HG02798 (cell line): Measurements from ENCODE around the gene DSG4.

ENCODE experiments used
- ATAC-seq: cut with Tn5 transposase; IDR thresholded peaks from one replicate; pipeline ENCODE4 v1.9.1; 2021; ENCODE audit warnings: mild to moderate bottlenecking; ENCODE audit not compliant: unreplicated experiment, poor library complexity

The DSG4 gene

GRCh38 chr18:31407649-31408048 lies 31.1 kb downstream of the DSG4 start:
- ATAC-seq, result peak; percentile 50

- no peak for ATAC-seq
Measured at GRCh38 chr18:31409276-31409675, 32.7 kb downstream of the DSG4 start.

GRCh38 chr18:31410716-31411483 lies 34.3 kb downstream of the DSG4 start:
- ATAC-seq, result no peak

GRCh38 chr18:31413137-31413536 lies 36.6 kb downstream of the DSG4 start:
- ATAC-seq, result no peak

GRCh38 chr18:31417850-31418249 lies 41.3 kb downstream of the DSG4 start:
- no peak for ATAC-seq

- no peak for ATAC-seq
Measured at GRCh38 chr18:31419457-31419932, 42.9 kb downstream of the DSG4 start.

GRCh38 chr18:31420032-31420431 lies 43.5 kb downstream of the DSG4 start:
- ATAC-seq, result no peak

GRCh38 chr18:31420524-31420923 lies 43.9 kb downstream of the DSG4 start:
- no peak for ATAC-seq

GRCh38 chr18:31424383-31424988 lies 47.9 kb downstream of the DSG4 start:
- peak; percentile 74 for ATAC-seq

GRCh38 chr18:31426021-31426420 lies 49.4 kb downstream of the DSG4 start:
- no peak for ATAC-seq

- ATAC-seq, result no peak
Measured at GRCh38 chr18:31426871-31427406, 50.4 kb downstream of the DSG4 start.

GRCh38 chr18:31428211-31428610 lies 51.6 kb downstream of the DSG4 start:
- no peak for ATAC-seq

GRCh38 chr18:31429623-31430022 lies 53.0 kb downstream of the DSG4 start:
- no peak for ATAC-seq

- no peak for ATAC-seq
Measured at GRCh38 chr18:31430072-31430471, 53.5 kb downstream of the DSG4 start.

GRCh38 chr18:31430554-31430953 lies 54.0 kb downstream of the DSG4 start:
- no peak for ATAC-seq

GRCh38 chr18:31432316-31432715 lies 55.7 kb downstream of the DSG4 start:
- ATAC-seq, result no peak

GRCh38 chr18:31436825-31437224 lies 60.2 kb downstream of the DSG4 start:
- no peak for ATAC-seq

GRCh38 chr18:31438402-31438801 lies 61.8 kb downstream of the DSG4 start:
- peak; percentile 78 for ATAC-seq

- no peak for ATAC-seq
Measured at GRCh38 chr18:31439807-31440325, 63.3 kb downstream of the DSG4 start.

GRCh38 chr18:31440787-31441186 lies 64.2 kb downstream of the DSG4 start:
- no peak for ATAC-seq

- no peak for ATAC-seq
Measured at GRCh38 chr18:31441493-31441892, 64.9 kb downstream of the DSG4 start.
